Stimulated activated naive CD8-positive, alpha-beta T cell treated with anti-CD3 and anti-CD28 coated beads, Interleukin-15, Interleukin-2, amounts not matched to agents 100 ng/mL and 50 ng/mL, for 24 hours (primary cell): Measurements from ENCODE around the gene GTF2H3.

Experiments used
- H3K27ac Mint-ChIP-seq: one replicate; pipeline ENCODE4 v1.8.0; 2021; ENCODE audit warnings: mild to moderate bottlenecking, mixed read lengths
- H3K27me3 Mint-ChIP-seq: one replicate; pipeline ENCODE4 v1.8.0; 2021; ENCODE audit warnings: mixed read lengths
- H3K36me3 Mint-ChIP-seq: one replicate; pipeline ENCODE4 v1.8.0; 2021; ENCODE audit warnings: low read depth, mixed read lengths
- H3K4me1 Mint-ChIP-seq: one replicate; pipeline ENCODE4 v1.8.0; 2021; ENCODE audit warnings: low read depth, mixed read lengths
- H3K4me3 Mint-ChIP-seq: one replicate; pipeline ENCODE4 v1.8.0; 2021; ENCODE audit warnings: mild to moderate bottlenecking, mixed read lengths
- H3K9me3 Mint-ChIP-seq: one replicate; pipeline ENCODE4 v1.8.0; 2021; ENCODE audit warnings: mixed read lengths

Gene GTF2H3

GRCh38 chr12:123617144-123617543 lies 16.5 kb upstream of the GTF2H3 start:
- Mint-ChIP-seq H3K27ac (no peak overlapping the region), H3K4me3 (no peak overlapping the region), H3K27me3 (no peaks in the 10 kb centered on the region), H3K4me1 (peaks cover 3% of the 10 kb centered on the region), H3K36me3 (peaks cover 87% of the 10 kb centered on the region), H3K9me3 (no peaks in the 10 kb centered on the region)

GRCh38 chr12:123617580-123617979 lies 16.0 kb upstream of the GTF2H3 start:
- Mint-ChIP-seq H3K36me3 (peaks cover 87% of the 10 kb centered on the region), H3K4me3 (no peak overlapping the region), H3K27ac (peak overlapping the region; percentile 31)

DNA sequence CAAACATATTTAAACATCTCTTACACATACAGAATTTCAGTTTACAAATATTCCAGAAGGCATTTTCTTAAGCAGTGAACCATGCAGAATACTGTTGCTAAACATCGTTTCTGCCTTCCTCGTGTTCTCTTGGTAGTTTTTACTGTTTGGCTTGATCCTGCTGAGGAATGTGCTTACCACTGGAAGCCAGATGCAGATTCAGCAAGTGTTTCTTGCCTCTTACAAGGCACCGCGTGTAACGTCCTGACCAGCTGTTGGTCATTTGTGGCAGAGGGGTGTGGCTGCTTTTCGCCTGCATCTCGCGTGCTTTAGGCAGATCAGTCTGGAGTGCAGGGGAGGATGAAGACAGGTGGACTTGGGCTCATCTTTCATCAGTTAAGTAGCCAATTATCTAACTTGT lies 12.5 kb upstream of the GTF2H3 start:
- Mint-ChIP-seq H3K4me3 (no peak overlapping the region), H3K9me3 (no peaks in the 10 kb centered on the region), H3K4me1 (peaks cover 3% of the 10 kb centered on the region), H3K27ac (no peak overlapping the region), H3K27me3 (no peaks in the 10 kb centered on the region), H3K36me3 (peaks cover 78% of the 10 kb centered on the region)

More at GRCh38 chr12:123617580-123617979, 16.0 kb upstream of the GTF2H3 start:
- Mint-ChIP-seq H3K4me1 (peaks cover 3% of the 10 kb centered on the region), H3K9me3 (no peaks in the 10 kb centered on the region), H3K27me3 (no peaks in the 10 kb centered on the region)

DNA sequence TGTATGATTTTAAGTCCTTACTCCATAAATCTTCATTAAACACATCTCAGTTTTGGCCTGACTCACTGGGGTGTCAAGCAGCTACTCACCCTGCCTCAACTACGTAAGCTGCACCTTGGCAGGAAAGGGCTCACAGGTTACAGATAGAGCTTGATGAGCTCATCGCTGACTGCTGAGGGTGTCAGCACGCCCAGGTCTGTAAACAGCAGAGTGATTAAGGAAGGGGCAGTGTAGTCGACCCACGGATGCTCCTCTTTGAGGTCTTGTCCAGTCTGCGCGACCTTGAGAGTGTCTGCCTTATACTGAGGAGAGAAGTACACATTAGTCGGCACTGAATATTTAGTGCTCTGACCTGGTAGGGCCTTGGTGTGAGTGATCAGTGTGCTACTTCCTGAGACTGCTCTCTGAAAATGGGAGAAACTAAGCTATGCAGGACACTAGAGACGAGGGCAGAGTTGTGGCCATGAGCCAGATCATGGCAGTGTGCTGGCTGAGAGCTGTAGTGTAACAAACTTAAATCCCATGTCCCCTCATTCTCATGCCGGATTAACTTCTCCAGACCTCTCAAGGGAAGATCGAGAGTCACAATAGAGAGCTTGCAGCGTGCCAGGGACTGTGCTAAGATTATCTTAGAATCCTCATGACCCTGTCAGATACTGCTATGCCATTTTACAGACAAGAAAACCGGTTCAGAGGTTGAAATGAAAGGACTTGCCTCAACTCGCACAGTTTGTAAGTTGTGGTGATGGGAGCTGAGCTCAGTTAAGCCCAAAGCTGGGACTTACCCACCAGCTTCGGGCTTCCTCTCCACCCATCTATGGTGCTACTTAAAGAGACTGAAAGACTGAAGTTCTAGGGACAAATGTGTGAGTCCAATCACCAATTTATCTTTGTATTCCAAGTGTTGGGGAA lies 11.8 kb upstream of the GTF2H3 start:
- Mint-ChIP-seq H3K4me1 (peaks cover 3% of the 10 kb centered on the region), H3K27ac (peak overlapping the region; percentile 63), H3K9me3 (no peaks in the 10 kb centered on the region), H3K36me3 (peaks cover 78% of the 10 kb centered on the region), H3K4me3 (no peak overlapping the region), H3K27me3 (no peaks in the 10 kb centered on the region)

- Mint-ChIP-seq H3K4me3 (peak overlapping the region; percentile 97), H3K27ac (peak overlapping the region; percentile 98), H3K27me3 (no peaks in the 10 kb centered on the region), H3K36me3 (peaks cover 37% of the 10 kb centered on the region), H3K9me3 (no peaks in the 10 kb centered on the region), H3K4me1 (peaks cover 31% of the 10 kb centered on the region)
These were observed 523 bp downstream of the GTF2H3 start for GRCh38 chr12:123634142-123634561.

DNA sequence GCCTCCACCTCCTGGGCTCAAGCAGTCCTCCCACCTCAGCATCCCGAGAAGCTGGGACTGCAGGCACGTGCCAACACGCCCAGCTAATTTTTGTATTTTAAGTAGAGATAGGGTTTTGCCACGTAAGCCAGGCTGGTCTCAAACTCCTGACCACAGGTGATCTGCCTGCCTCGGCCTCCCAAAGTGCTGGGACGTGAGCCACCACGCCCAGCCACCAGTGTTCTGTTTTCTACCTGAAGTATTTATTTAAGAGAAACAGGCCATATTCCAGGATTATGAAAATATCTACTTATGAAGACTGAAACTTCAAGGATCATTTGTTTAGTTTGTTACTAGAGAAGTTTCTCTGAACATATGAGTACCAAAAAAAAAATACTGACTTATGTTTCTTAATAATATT lies 10.3 kb downstream of the GTF2H3 start:
- H3K4me1 Mint-ChIP-seq: no peaks in the 10 kb centered on the region
- peaks cover 57% of the 10 kb centered on the region for H3K36me3 Mint-ChIP-seq
- H3K9me3 Mint-ChIP-seq: no peaks in the 10 kb centered on the region
- H3K27me3 Mint-ChIP-seq: no peaks in the 10 kb centered on the region
- no peak overlapping the region for H3K27ac Mint-ChIP-seq
- no peak overlapping the region for H3K4me3 Mint-ChIP-seq

DNA sequence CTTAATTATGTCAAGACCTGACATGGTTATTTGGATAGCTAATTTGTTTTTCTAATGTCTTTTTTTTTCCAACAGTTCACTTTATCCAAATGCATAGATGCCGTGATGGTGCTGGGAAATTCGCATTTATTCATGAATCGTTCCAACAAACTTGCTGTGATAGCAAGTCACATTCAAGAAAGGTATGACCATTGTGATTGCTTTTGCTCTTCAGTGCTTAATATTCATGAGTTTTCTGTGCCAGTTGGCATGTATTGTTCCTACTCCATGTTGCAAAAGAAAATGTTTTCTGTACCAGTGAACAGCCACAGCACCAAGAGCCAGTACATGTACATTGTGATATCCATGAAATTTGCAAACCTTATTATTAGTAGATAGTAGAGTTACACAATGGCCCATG lies 11.8 kb downstream of the GTF2H3 start:
- Mint-ChIP-seq H3K4me1 (no peaks in the 10 kb centered on the region), H3K36me3 (peaks cover 59% of the 10 kb centered on the region), H3K27ac (no peak overlapping the region), H3K4me3 (no peak overlapping the region), H3K9me3 (no peaks in the 10 kb centered on the region), H3K27me3 (no peaks in the 10 kb centered on the region)

DNA sequence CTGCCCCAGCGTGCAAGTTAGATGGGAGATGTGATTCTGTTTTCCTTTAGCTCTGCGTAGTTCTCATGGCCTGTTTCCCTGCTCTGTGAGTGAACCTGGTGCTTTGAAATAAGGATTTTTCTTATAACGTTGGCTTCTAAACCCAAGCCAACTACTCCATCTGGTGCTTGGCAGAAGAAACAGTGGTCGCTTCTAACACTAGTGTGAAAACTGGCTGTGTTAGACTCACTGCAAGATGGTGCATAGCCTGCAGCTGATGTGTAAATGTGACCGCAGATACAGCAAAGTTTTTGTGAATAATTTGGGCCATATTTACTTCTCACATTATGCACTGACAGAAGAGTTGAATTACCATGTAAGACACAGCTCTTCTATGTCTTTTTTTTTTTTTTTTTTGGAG lies 12.2 kb downstream of the GTF2H3 start:
- no peak overlapping the region for H3K27ac Mint-ChIP-seq
- H3K36me3 Mint-ChIP-seq: peaks cover 60% of the 10 kb centered on the region
- no peaks in the 10 kb centered on the region for H3K9me3 Mint-ChIP-seq
- no peak overlapping the region for H3K4me3 Mint-ChIP-seq
- no peaks in the 10 kb centered on the region for H3K27me3 Mint-ChIP-seq
- no peaks in the 10 kb centered on the region for H3K4me1 Mint-ChIP-seq

DNA sequence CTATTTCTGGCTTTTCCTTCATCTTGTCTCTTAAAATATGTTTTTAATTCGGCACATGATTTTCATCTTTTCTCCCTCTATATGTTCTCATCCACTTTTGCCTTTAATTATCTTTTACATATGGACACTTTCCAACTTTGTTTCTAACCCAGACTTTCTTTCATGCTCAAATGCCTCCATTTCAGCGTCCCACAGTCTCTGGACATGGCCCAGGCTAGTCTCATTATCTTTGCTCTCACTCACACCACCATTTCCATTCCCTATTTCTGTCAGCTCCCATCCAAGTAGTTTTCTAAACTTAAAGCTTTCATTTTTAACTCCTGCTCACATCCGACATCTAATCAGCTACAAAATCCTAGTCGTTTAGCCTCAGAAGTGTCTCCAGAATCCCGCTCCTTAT lies 14.8 kb downstream of the GTF2H3 start:
- Mint-ChIP-seq H3K9me3 (no peaks in the 10 kb centered on the region), H3K36me3 (peaks cover 65% of the 10 kb centered on the region), H3K27ac (no peak overlapping the region), H3K4me3 (no peak overlapping the region), H3K27me3 (no peaks in the 10 kb centered on the region), H3K4me1 (no peaks in the 10 kb centered on the region)

DNA sequence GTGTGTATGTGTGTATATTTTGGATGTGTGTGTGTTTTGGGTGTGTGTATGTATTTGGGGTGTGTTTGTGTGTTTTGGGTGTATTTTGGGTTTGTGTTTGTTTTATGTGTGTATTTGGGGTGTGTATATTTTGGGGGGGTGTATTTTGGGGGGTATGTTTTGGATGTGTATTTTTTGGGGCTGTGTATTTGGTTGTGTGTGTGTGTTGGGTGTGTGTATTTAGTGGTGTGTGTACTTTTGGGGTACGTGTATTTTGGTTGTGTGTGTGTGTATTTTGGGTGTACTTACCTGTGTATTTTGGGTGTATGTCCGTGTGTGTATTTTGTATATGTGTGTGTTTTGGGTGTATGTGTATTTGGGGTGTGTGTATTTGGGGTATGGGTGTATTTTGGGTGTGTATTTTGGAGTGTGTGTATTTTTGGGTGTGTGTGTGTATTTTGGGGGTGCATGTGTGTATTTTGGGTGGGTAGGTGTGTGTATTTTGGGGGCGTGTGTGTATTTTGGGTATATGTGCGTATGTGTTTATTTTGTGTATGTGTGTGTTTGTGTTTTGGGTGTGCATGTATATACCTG lies 20.6 kb downstream of the GTF2H3 start:
- peaks cover 4% of the 10 kb centered on the region for H3K4me1 Mint-ChIP-seq
- H3K4me3 Mint-ChIP-seq: no peak overlapping the region
- no peaks in the 10 kb centered on the region for H3K27me3 Mint-ChIP-seq
- H3K27ac Mint-ChIP-seq: no peak overlapping the region
- H3K36me3 Mint-ChIP-seq: peaks cover 64% of the 10 kb centered on the region
- H3K9me3 Mint-ChIP-seq: no peaks in the 10 kb centered on the region

DNA sequence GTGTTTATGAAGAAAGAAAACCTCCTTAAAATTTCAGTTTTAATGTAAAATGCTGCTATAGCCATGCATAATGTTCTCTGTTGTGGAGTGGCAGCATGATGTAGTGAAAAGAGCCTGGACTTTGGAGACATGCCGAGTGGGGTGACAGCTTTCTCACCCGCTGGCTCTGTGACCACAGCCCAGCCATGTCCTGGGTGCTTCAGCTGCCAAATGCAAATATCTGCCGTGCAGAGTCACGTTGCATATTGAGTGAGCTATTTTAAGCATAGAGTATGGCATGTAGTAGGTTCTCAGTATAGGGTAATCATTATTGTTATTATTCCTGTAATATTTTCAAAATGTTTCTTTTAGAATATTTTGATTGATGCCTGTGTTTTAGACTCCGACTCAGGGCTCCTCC lies 21.8 kb downstream of the GTF2H3 start:
- Mint-ChIP-seq H3K4me1 (peaks cover 10% of the 10 kb centered on the region), H3K9me3 (no peaks in the 10 kb centered on the region), H3K27me3 (no peaks in the 10 kb centered on the region), H3K27ac (no peak overlapping the region), H3K4me3 (no peak overlapping the region), H3K36me3 (peaks cover 70% of the 10 kb centered on the region)

- Mint-ChIP-seq H3K4me1 (peaks cover 10% of the 10 kb centered on the region), H3K27ac (no peak overlapping the region), H3K36me3 (peaks cover 66% of the 10 kb centered on the region), H3K27me3 (no peaks in the 10 kb centered on the region), H3K9me3 (no peaks in the 10 kb centered on the region), H3K4me3 (no peak overlapping the region)
These were observed 22.8 kb downstream of the GTF2H3 start for GRCh38 chr12:123656392-123656791.

DNA sequence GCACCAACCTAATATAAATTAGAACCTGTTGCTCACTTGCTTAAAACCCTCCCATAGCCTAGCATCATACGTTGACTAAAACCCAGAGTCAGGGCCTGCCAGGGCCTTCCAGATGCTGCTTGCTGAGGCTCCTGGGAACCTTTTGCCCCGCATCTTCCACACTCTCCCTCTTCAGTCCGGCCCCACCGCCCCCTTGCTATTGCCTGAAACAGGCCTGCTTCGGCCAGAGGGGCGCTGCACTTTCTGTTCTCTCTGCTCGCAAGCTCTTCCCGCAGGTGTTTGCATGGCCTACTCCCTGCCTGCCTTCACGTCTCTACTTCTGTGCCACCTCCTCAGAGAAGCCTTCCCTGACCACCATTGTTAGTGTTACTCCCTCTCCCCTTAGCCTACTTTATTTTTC lies 23.6 kb downstream of the GTF2H3 start:
- H3K27ac Mint-ChIP-seq: no peak overlapping the region
- peaks cover 60% of the 10 kb centered on the region for H3K36me3 Mint-ChIP-seq
- H3K4me3 Mint-ChIP-seq: no peak overlapping the region
- H3K9me3 Mint-ChIP-seq: no peaks in the 10 kb centered on the region
- peaks cover 10% of the 10 kb centered on the region for H3K4me1 Mint-ChIP-seq
- no peaks in the 10 kb centered on the region for H3K27me3 Mint-ChIP-seq

DNA sequence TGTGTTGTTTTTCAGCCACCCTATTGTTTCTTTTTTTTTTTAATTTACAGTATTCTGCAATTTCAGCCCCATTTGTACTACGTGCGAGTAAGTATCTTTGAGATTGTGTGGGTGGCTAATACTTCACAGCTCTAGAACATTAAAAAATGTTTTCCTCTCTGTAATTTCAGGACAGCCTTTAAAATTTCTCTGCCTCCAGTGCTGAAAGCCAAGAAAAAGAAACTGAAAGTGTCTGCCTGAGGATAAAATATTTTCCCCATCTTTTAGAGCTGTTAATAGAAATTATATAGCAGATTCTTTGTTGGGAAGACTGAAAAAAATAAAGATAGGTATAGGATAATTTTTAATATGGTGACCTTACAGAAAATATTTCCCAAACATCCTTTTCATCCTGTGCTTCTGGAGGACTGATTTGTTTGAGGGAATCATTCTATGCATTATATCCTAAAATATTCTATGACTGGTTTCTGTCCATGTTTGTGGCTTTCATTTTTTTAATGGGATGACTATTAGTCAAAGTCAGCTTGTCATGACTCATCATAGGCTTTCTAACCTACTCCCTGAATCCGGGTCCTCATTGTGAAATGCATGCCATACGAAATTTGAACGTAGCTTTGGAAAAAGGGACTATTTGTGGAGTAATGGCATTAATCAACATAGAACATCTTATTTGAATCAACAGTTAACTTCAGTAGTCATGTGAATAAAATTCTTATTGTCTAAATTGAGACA lies 26.5 kb downstream of the GTF2H3 start:
- Mint-ChIP-seq H3K27ac (peak overlapping the region; percentile 11), H3K4me1 (peaks cover 10% of the 10 kb centered on the region), H3K9me3 (no peaks in the 10 kb centered on the region), H3K27me3 (no peaks in the 10 kb centered on the region), H3K36me3 (peaks cover 58% of the 10 kb centered on the region), H3K4me3 (no peak overlapping the region)

DNA sequence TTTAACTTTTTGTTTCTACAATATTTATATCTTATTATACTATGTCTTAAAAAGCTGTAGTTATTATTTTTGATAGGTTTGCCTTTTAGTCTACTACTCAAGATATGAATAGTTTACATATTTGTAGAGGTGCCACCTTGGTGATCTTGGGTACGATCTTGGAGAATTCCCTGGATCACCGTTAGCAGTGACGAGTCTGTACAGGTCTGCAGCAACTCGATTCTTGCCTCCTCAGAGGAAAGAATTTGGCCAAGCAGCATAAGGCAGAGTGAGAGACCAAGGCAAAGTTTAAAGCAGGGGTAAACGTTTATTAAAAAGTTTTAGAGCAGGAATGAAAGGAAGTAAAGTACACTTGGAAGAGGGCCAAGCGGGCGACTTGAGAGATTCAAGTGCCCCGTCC lies 34.1 kb downstream of the GTF2H3 start:
- no peaks in the 10 kb centered on the region for H3K9me3 Mint-ChIP-seq
- no peaks in the 10 kb centered on the region for H3K27me3 Mint-ChIP-seq
- peaks cover 8% of the 10 kb centered on the region for H3K4me1 Mint-ChIP-seq
- no peak overlapping the region for H3K27ac Mint-ChIP-seq
- no peak overlapping the region for H3K4me3 Mint-ChIP-seq
- peaks cover 17% of the 10 kb centered on the region for H3K36me3 Mint-ChIP-seq
